ENCODE results near the gene PF4V1. TPM values are rescaled to one million over a fixed set of nuclear protein-coding genes. Genes with fewer than 3 reads are reported as not detected.

The PF4V1 gene
- polyA plus RNA-seq, 1 donor (not counting 4 experiments of a cell fraction or from before 2014, with no cell fraction given), result not detected

GRCh38 chr4:73883306-73883705, 30.2 kb downstream of the PF4V1 start:
- TF ChIP-seq EZH2 (IDR thresholded peaks at IDR 0.05; ENCODE audit: low read length), result no peak
- no peak for TF ChIP-seq CTCF (optimal IDR thresholded peaks at IDR 0.05 in 1 of 3, IDR thresholded peaks at IDR 0.05 in 1 of 3, conservative IDR thresholded peaks at IDR 0.05 in 1 of 3; ENCODE audit: extremely low read depth in 1 of 3, insufficient read depth in 2 of 3, low read length in 3 of 3)
- no peak overlapping the region for H3K9ac ChIP-seq (ENCODE audit: control insufficient read depth, extremely low read depth, insufficient read depth, low read length)
- H3K27ac ChIP-seq (ENCODE audit: control insufficient read depth, insufficient read depth, low read length), result peak overlapping the region; percentile 16
- DNase-seq (ENCODE audit: low read depth, low spot score), result no peak
- no peaks in the 10 kb centered on the region for H3K9me1 ChIP-seq (ENCODE audit: control insufficient read depth, extremely low read depth, insufficient read depth, low read length)
- peak overlapping the region; percentile 79 for H2AFZ ChIP-seq (ENCODE audit: control insufficient read depth, low read length)
- no peaks in the 10 kb centered on the region for H3K27me3 ChIP-seq (ENCODE audit: control insufficient read depth, extremely low read depth, insufficient read depth, low read length)
- no peaks in the 10 kb centered on the region for H3K79me2 ChIP-seq (ENCODE audit: control insufficient read depth, insufficient read depth, low read length)
- peak; percentile 79 for FAIRE-seq
- no peaks in the 10 kb centered on the region for H4K20me1 ChIP-seq (ENCODE audit: control insufficient read depth, extremely low read depth, insufficient read depth, low read length)
- H3K4me3 ChIP-seq (ENCODE audit: control insufficient read depth in 2 of 3, extremely low read depth in 1 of 3, insufficient read depth in 2 of 3, low read depth in 1 of 3, low read length in 3 of 3), result no peak overlapping the region
- dilution Hi-C loops (cut with MboI; ENCODE audit: extremely low pct_ligation_motif_present, low sequenced_read_pairs), result no loop called here
- H3K4me2 ChIP-seq (ENCODE audit: control insufficient read depth, extremely low read depth, insufficient read depth, low read depth, low read length), result peak overlapping the region; percentile 52
- H3K4me1 ChIP-seq (ENCODE audit: control insufficient read depth, extremely low read depth, insufficient read depth, low read length), result peaks cover 24% of the 10 kb centered on the region
- H3K36me3 ChIP-seq (ENCODE audit: control insufficient read depth in 2 of 2, extremely low read depth in 1 of 2, insufficient read depth in 2 of 2, low read length in 2 of 2), result no peaks in the 10 kb centered on the region
- H3K9me3 ChIP-seq (ENCODE audit: control insufficient read depth, low read depth, low read length), result no peaks in the 10 kb centered on the region

GRCh38 chr4:73885574-73886267, 32.6 kb downstream of the PF4V1 start:
- Histone ChIP-seq H4K20me1 (ENCODE audit: control insufficient read depth, extremely low read depth, insufficient read depth, low read length) (no peaks in the 10 kb centered on the region), H3K27ac (ENCODE audit: control insufficient read depth, insufficient read depth, low read length) (no peak overlapping the region), H2AFZ (ENCODE audit: control insufficient read depth, low read length) (peak overlapping the region; percentile 64), H3K27me3 (ENCODE audit: control insufficient read depth, extremely low read depth, insufficient read depth, low read length) (no peaks in the 10 kb centered on the region), H3K9me1 (ENCODE audit: control insufficient read depth, extremely low read depth, insufficient read depth, low read length) (no peaks in the 10 kb centered on the region), H3K36me3 (ENCODE audit: control insufficient read depth in 2 of 2, extremely low read depth in 1 of 2, insufficient read depth in 2 of 2, low read length in 2 of 2) (no peaks in the 10 kb centered on the region), H3K9ac (ENCODE audit: control insufficient read depth, extremely low read depth, insufficient read depth, low read length) (no peak overlapping the region), H3K4me3 (ENCODE audit: control insufficient read depth in 2 of 3, extremely low read depth in 1 of 3, insufficient read depth in 2 of 3, low read depth in 1 of 3, low read length in 3 of 3) (no peak overlapping the region), H3K4me2 (ENCODE audit: control insufficient read depth, extremely low read depth, insufficient read depth, low read depth, low read length) (peak overlapping the region; percentile 59), H3K9me3 (ENCODE audit: control insufficient read depth, low read depth, low read length) (no peaks in the 10 kb centered on the region), H3K4me1 (ENCODE audit: control insufficient read depth, extremely low read depth, insufficient read depth, low read length) (peaks cover 24% of the 10 kb centered on the region), H3K79me2 (ENCODE audit: control insufficient read depth, insufficient read depth, low read length) (no peaks in the 10 kb centered on the region)
- DNase-seq (ENCODE audit: low read depth, low spot score), result no peak
- FAIRE-seq, result peak; percentile 87
- dilution Hi-C loops (cut with MboI; ENCODE audit: extremely low pct_ligation_motif_present, low sequenced_read_pairs), result no loop called here
- no peak for TF ChIP-seq EZH2 (IDR thresholded peaks at IDR 0.05; ENCODE audit: low read length)
- TF ChIP-seq CTCF (optimal IDR thresholded peaks at IDR 0.05 in 1 of 3, IDR thresholded peaks at IDR 0.05 in 1 of 3, conservative IDR thresholded peaks at IDR 0.05 in 1 of 3; ENCODE audit: extremely low read depth in 1 of 3, insufficient read depth in 2 of 3, low read length in 3 of 3), result no peak
